Smooth muscle cell (in vitro differentiated cells): ENCODE results near the gene LAMC3. TPM values are rescaled to one million over a fixed set of nuclear protein-coding genes. Genes with fewer than 3 reads are reported as not detected.

Experiments
- DNase-seq: peaks from one replicate; lab custom pipeline; 2025; ENCODE audit not compliant: unreplicated experiment; lab: John Stamatoyannopoulos, UW
- H2AFZ ChIP-seq: fragments of 200-600 bp; sonication (generic); 2 replicates; pipeline ENCODE4 v1.6.0; 2016; ENCODE audit warnings: antibody characterized with exemption, low read depth, mild to moderate bottlenecking
- H3F3A ChIP-seq: fragments of 200-600 bp; sonication (generic); 2 replicates; pipeline ENCODE4 v1.6.0; 2017; ENCODE audit warnings: antibody characterized with exemption, low read depth
- H3K27ac ChIP-seq: fragments of 200-600 bp; sonication (generic); 2 replicates; pipeline ENCODE4 v1.5.1; 2016; ENCODE audit warnings: low read depth, mild to moderate bottlenecking
- H3K27me3 ChIP-seq: fragments of 200-600 bp; sonication (generic); 2 replicates; pipeline ENCODE4 v1.6.1; 2016; ENCODE audit warnings: low read depth, mild to moderate bottlenecking
- H3K36me3 ChIP-seq: fragments of 200-600 bp; sonication (generic); 2 replicates; pipeline ENCODE4 v1.5.1; 2016; ENCODE audit warnings: low read depth
- H3K4me1 ChIP-seq: fragments of 200-600 bp; sonication (generic); 2 replicates; pipeline ENCODE4 v1.5.1; 2016; ENCODE audit warnings: low read depth
- H3K4me2 ChIP-seq: fragments of 200-600 bp; sonication (generic); 2 replicates; pipeline ENCODE4 v1.6.0; 2016; ENCODE audit warnings: mild to moderate bottlenecking
- H3K4me3 ChIP-seq: fragments of 200-600 bp; sonication (generic); 2 replicates; pipeline ENCODE4 v1.5.1; 2016; ENCODE audit warnings: mild to moderate bottlenecking
- H3K79me2 ChIP-seq: fragments of 200-600 bp; sonication (generic); 2 replicates; pipeline ENCODE4 v1.6.0; 2016; ENCODE audit warnings: low read depth, mild to moderate bottlenecking
- H3K9ac ChIP-seq: fragments of 200-600 bp; sonication (generic); 2 replicates; pipeline ENCODE4 v1.6.0; 2016; ENCODE audit warnings: low read depth
- H3K9me3 ChIP-seq: fragments of 200-600 bp; sonication (generic); replicated peaks from 2 replicates; pipeline ENCODE4 v1.5.1; 2016; ENCODE audit warnings: low read depth
- H4K20me1 ChIP-seq: fragments of 200-600 bp; sonication (generic); 2 replicates; pipeline ENCODE4 v1.6.0; 2016; ENCODE audit warnings: low read depth
- CTCF ChIP-seq: fragments of 200-600 bp; sonication (generic); IDR thresholded peaks from 2 replicates; pipeline ENCODE4 v1.5.1; 2017; ENCODE audit warnings: borderline replicate concordance, mild to moderate bottlenecking, antibody characterized with exemption; ENCODE audit not compliant: insufficient read depth, poor library complexity, severe bottlenecking
- WGBS: methylation state at CpG from one replicate; pipeline ENCODE4 v1.1.7; 2016; ENCODE audit warnings: low lambda C conversion rate; 5-methylcytosine and 5-hydroxymethylcytosine counted together
- polyA plus RNA-seq: library from polyadenylated mRNA; unstranded; fragments of >200 nt; fragmentation: Nextera tagmentation; extraction: Ambion mirVana; gene quantifications from 2 replicates; pipeline ENCODE4 v1.2.1, GENCODE V29; 2016
- total RNA-seq: library from RNA; depleted of rRNA; stranded (reverse); fragments of >200 nt; gene quantifications from 2 replicates; pipeline ENCODE4 v1.2.3, GENCODE V29; 2014

LAMC3 gene
- total and polyA plus RNA-seq, 2 experiments from 2014 or later, result 21.3 to 72.0 TPM

GRCh38 chr9:130961511-130962300 lies 47.3 kb upstream of the LAMC3 start:
- DNase-seq, result no peak
- Histone ChIP-seq H3K27ac (peak overlapping the region; percentile 40), H3K27me3 (no peaks in the 10 kb centered on the region), H3K79me2 (no peaks in the 10 kb centered on the region), H3K9me3 (no peaks in the 10 kb centered on the region), H3F3A (no peaks in the 10 kb centered on the region), H3K9ac (peak overlapping the region; percentile 40), H2AFZ (no peak overlapping the region), H3K4me2 (no peak overlapping the region), H3K36me3 (no peaks in the 10 kb centered on the region), H4K20me1 (no peaks in the 10 kb centered on the region), H3K4me1 (no peaks in the 10 kb centered on the region), H3K4me3 (no peak overlapping the region)
- no peak for TF ChIP-seq CTCF
- WGBS, result 92% methylated on average over 8 of the region's 8 CpGs

GRCh38 chr9:130962418-130963316 lies 46.3 kb upstream of the LAMC3 start:
- Histone ChIP-seq H4K20me1 (no peaks in the 10 kb centered on the region), H3F3A (no peaks in the 10 kb centered on the region), H3K27me3 (no peaks in the 10 kb centered on the region), H3K9ac (peak overlapping the region; percentile 43), H3K27ac (peak overlapping the region; percentile 76), H3K9me3 (no peaks in the 10 kb centered on the region), H3K4me1 (no peaks in the 10 kb centered on the region), H2AFZ (no peak overlapping the region), H3K36me3 (no peaks in the 10 kb centered on the region), H3K4me3 (no peak overlapping the region), H3K4me2 (peak overlapping the region; percentile 20), H3K79me2 (no peaks in the 10 kb centered on the region)
- DNase-seq, result peak; percentile 36
- TF ChIP-seq CTCF, result no peak
- WGBS, result 45% methylated on average over 22 of the region's 22 CpGs

GRCh38 chr9:130963337-130963908 lies 45.6 kb upstream of the LAMC3 start:
- no peak for DNase-seq
- Histone ChIP-seq H3K9me3 (no peaks in the 10 kb centered on the region), H4K20me1 (no peaks in the 10 kb centered on the region), H3K27me3 (no peaks in the 10 kb centered on the region), H3K79me2 (no peaks in the 10 kb centered on the region), H3K4me3 (no peak overlapping the region), H3K4me1 (no peaks in the 10 kb centered on the region), H3K36me3 (no peaks in the 10 kb centered on the region), H2AFZ (no peak overlapping the region), H3K4me2 (no peak overlapping the region), H3F3A (no peaks in the 10 kb centered on the region), H3K27ac (peak overlapping the region; percentile 76), H3K9ac (peak overlapping the region; percentile 43)
- TF ChIP-seq CTCF, result no peak
- 85% methylated on average over 15 of the region's 15 CpGs for WGBS
